ENCODE measurements around the gene ITGB3BP. TPM values are rescaled to one million over a fixed set of nuclear protein-coding genes. Genes with fewer than 3 reads are reported as not detected.
"Not testable (repeated sequence)": the region's sequence is repeated elsewhere in the genome, so short reads cannot be mapped to it uniquely, and the experiment has no call there.

Gene ITGB3BP
- total and polyA plus RNA-seq, 2 of the 8 experiments (the other 6 are each of a cell fraction or from before 2014, with no cell fraction given), result 17.6 to 49.1 TPM

DNA sequence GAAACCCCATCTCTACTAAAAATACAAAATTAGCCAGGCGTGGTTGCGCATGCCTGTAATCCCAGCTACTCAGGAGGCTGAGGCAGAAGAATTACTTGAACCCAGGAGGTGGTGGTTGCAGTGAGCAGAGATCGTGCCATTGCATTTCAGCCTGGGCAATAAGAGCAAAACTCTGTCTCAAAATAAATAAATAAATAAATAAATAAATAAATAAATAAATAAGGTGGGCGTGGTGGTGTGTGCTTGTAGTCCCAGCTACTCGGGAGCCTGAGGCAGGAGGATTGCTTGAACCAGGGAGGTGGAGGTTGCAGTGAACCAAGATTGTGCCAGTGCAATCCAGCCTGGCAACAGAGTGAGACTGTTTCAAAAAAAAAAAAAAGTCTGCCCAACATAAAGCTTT lies 54.3 kb downstream of the ITGB3BP start:
- H2AFZ ChIP-seq (ENCODE audit: low read length); H3K4ac ChIP-seq (replicated peaks; ENCODE audit: insufficient read length, low read depth, low read length); H4K91ac ChIP-seq (replicated peaks; ENCODE audit: insufficient read length, low read length); H3K4me1 ChIP-seq (replicated peaks in 1 of 4; ENCODE audit: control insufficient read depth in 3 of 4, insufficient read depth in 4 of 4, low read length in 3 of 4); H3K4me3 ChIP-seq (ENCODE audit: extremely low read depth in 1 of 4, insufficient read depth in 2 of 4, low read depth in 3 of 4, low read length in 4 of 4); H3K79me2 ChIP-seq (ENCODE audit: control insufficient read depth in 1 of 2, insufficient read depth in 2 of 2, low read length in 2 of 2); H3K79me1 ChIP-seq (ENCODE audit: low read depth, low read length); H3K18ac ChIP-seq (ENCODE audit: extremely low read depth, low read length); DNase-seq (ENCODE audit: low read depth in 1 of 2, low spot score in 2 of 2); H3K9ac ChIP-seq (replicated peaks in 1 of 4; ENCODE audit: extremely low read depth in 1 of 4, low read depth in 3 of 4, low read length in 3 of 4); H3K36me3 ChIP-seq (ENCODE audit: control insufficient read depth in 2 of 4, insufficient read depth in 4 of 4, low read length in 3 of 4); H2BK20ac ChIP-seq (ENCODE audit: low read length); H4K5ac ChIP-seq (ENCODE audit: insufficient read length, low read depth, low read length); H2BK120ac ChIP-seq (replicated peaks; ENCODE audit: low read depth, low read length); H2BK5ac ChIP-seq (ENCODE audit: low read depth, low read length); H3K23me2 ChIP-seq (ENCODE audit: low read depth, low read length); H3K4me2 ChIP-seq (ENCODE audit: insufficient read depth in 1 of 2, low read depth in 2 of 2, low read length in 2 of 2); H3K27me3 ChIP-seq (replicated peaks in 1 of 4; ENCODE audit: control insufficient read depth in 3 of 4, extremely low read depth in 1 of 4, insufficient read depth in 3 of 4, low read length in 3 of 4); H3K56ac ChIP-seq (replicated peaks; ENCODE audit: insufficient read length, low read depth, low read length); H4K8ac ChIP-seq (ENCODE audit: extremely low read depth, insufficient read depth, low read length); H3K23ac ChIP-seq (ENCODE audit: insufficient read length); FAIRE-seq; H2BK15ac ChIP-seq (ENCODE audit: low read length); H3K14ac ChIP-seq (ENCODE audit: insufficient read length); H2AK5ac ChIP-seq (ENCODE audit: low read depth, low read length); H4K20me1 ChIP-seq (replicated peaks in 1 of 2; ENCODE audit: control insufficient read depth in 1 of 2, insufficient read depth in 2 of 2, low read length in 2 of 2); H2BK12ac ChIP-seq (ENCODE audit: low read depth, low read length); H3K27ac ChIP-seq (ENCODE audit: low read depth, low read length): not testable (repeated sequence)
- WGBS, 2 experiments (ENCODE audit: extremely low coverage in 1 of 2, insufficient coverage in 1 of 2, insufficient read length in 1 of 2, insufficient replicate concordance in 2 of 2, low coverage in 1 of 2, low lambda C conversion rate in 2 of 2, missing lambda C conversion rate in 1 of 2), result 91% methylated on average over 5 of the region's 5 CpGs; no CpG with 5 or more reads in 1 of the 2 experiments
- POLR2A ChIA-PET (ENCODE audit: partially characterized antibody), result interaction anchor here (0.6 kb wide), 1 partner anchor 12 kb away, joined by 3 read pairs; no protein-coding TSS in a partner anchor
- CTCF ChIA-PET (ENCODE audit: partially characterized antibody), result interaction anchor here (0.6 to 1.2 kb wide), 4 partner anchors 69 to 148 kb away, joined by 3 read pairs; no protein-coding TSS in a partner anchor
- H3K9me3 ChIP-seq (ENCODE audit: insufficient read depth in 2 of 2, low read depth in 1 of 2, low read length in 1 of 2), result peaks cover 7 to 20% of the 10 kb centered on the region in 2 experiments

All from H1 (cell line).